ENCODE measurements around the gene KRT31.
"Not testable (repeated sequence)": the region's sequence is repeated elsewhere in the genome, so short reads cannot be mapped to it uniquely, and the experiment has no call there.

Gene KRT31

GRCh38 chr17:41428591-41429291, 31.3 kb upstream of the KRT31 start:
- Mint-ChIP-seq H3K4me1 (ENCODE audit: low read depth in 2 of 2) (peaks cover 0 to 2% of the 10 kb centered on the region in 2 donors), H3K27ac (no peak overlapping the region), H3K27me3 (peaks cover 25 to 34% of the 10 kb centered on the region in 2 donors), H3K9me3 (no peaks in the 10 kb centered on the region), H3K4me3 (no peak overlapping the region), H3K36me3 (ENCODE audit: insufficient read depth) (no peaks in the 10 kb centered on the region)
- DNase-seq = no peak
- ATAC-seq (replicated peaks) = no peak

GRCh38 chr17:41424111-41424635, 26.8 kb upstream of the KRT31 start, which contains the start of gene KRT37:
TSS of gene KRT37 (minus strand) at chr17:41424585. CDS start at chr17:41424523, 62 bp downstream.
- Mint-ChIP-seq H3K4me3 (no peak within 1 kb of the TSS), H3K27ac (peak within 1 kb of the TSS in 1 of 2 donors; percentile 78), H3K9me3 (no peaks in the 10 kb centered on the region), H3K4me1 (ENCODE audit: low read depth in 2 of 2) (no peaks in the 10 kb centered on the region), H3K27me3 (peaks cover 26 to 35% of the 10 kb centered on the region in 2 donors), H3K36me3 (ENCODE audit: insufficient read depth) (no peaks in the 10 kb centered on the region)
- ATAC-seq (replicated peaks) (no peak), DNase-seq (no peak)

GRCh38 chr17:41422586-41422985, 25.2 kb upstream of the KRT31 start:
- not testable (repeated sequence) for H3K4me1 Mint-ChIP-seq (ENCODE audit: low read depth in 2 of 2); DNase-seq; H3K27ac Mint-ChIP-seq; ATAC-seq (replicated peaks); H3K4me3 Mint-ChIP-seq; H3K9me3 Mint-ChIP-seq; H3K36me3 Mint-ChIP-seq (ENCODE audit: insufficient read depth)
- H3K27me3 Mint-ChIP-seq = peaks cover 19 to 26% of the 10 kb centered on the region in 2 donors

- H3K27ac Mint-ChIP-seq = no peak overlapping the region
Observed at GRCh38 chr17:41421617-41422016, 24.2 kb upstream of the KRT31 start.

GRCh38 chr17:41421116-41421515, 23.7 kb upstream of the KRT31 start:
- H3K4me3 Mint-ChIP-seq = no peak overlapping the region
- no peak overlapping the region for H3K27ac Mint-ChIP-seq

More at GRCh38 chr17:41421617-41422016, 24.2 kb upstream of the KRT31 start:
- DNase-seq = no peak
- Mint-ChIP-seq H3K4me1 (ENCODE audit: low read depth in 2 of 2) (peaks cover 0 to 3% of the 10 kb centered on the region in 2 donors), H3K27me3 (peaks cover 19 to 26% of the 10 kb centered on the region in 2 donors), H3K36me3 (ENCODE audit: insufficient read depth) (no peaks in the 10 kb centered on the region), H3K9me3 (no peaks in the 10 kb centered on the region), H3K4me3 (no peak overlapping the region)
- ATAC-seq (replicated peaks) = no peak

GRCh38 chr17:41420134-41420533, 22.7 kb upstream of the KRT31 start:
- DNase-seq = no peak
- no peak for ATAC-seq (replicated peaks)
- H3K4me1 Mint-ChIP-seq (ENCODE audit: low read depth in 2 of 2) = peaks cover 0 to 3% of the 10 kb centered on the region in 2 donors
- H3K4me3 Mint-ChIP-seq = no peak overlapping the region
- no peaks in the 10 kb centered on the region for H3K9me3 Mint-ChIP-seq
- H3K27me3 Mint-ChIP-seq = peaks cover 13 to 26% of the 10 kb centered on the region in 2 donors
- no peaks in the 10 kb centered on the region for H3K36me3 Mint-ChIP-seq (ENCODE audit: insufficient read depth)
- H3K27ac Mint-ChIP-seq = no peak overlapping the region

More at GRCh38 chr17:41421116-41421515, 23.7 kb upstream of the KRT31 start:
- no peak for DNase-seq
- Mint-ChIP-seq H3K27me3 (peaks cover 19 to 26% of the 10 kb centered on the region in 2 donors), H3K36me3 (ENCODE audit: insufficient read depth) (no peaks in the 10 kb centered on the region), H3K9me3 (no peaks in the 10 kb centered on the region), H3K4me1 (ENCODE audit: low read depth in 2 of 2) (peaks cover 0 to 3% of the 10 kb centered on the region in 2 donors)
- ATAC-seq (replicated peaks) = no peak

- peaks cover 0 to 3% of the 10 kb centered on the region in 2 donors for H3K4me1 Mint-ChIP-seq (ENCODE audit: low read depth in 2 of 2)
- H3K4me3 Mint-ChIP-seq = no peak overlapping the region
- DNase-seq (no peak), ATAC-seq (replicated peaks) (no peak)
- H3K27me3 Mint-ChIP-seq = peaks cover 12 to 26% of the 10 kb centered on the region in 2 donors
- H3K27ac Mint-ChIP-seq = no peak overlapping the region
- no peaks in the 10 kb centered on the region for H3K36me3 Mint-ChIP-seq (ENCODE audit: insufficient read depth)
- no peaks in the 10 kb centered on the region for H3K9me3 Mint-ChIP-seq
Observed at GRCh38 chr17:41419716-41420115, 22.3 kb upstream of the KRT31 start.

GRCh38 chr17:41418116-41418860, 20.9 kb upstream of the KRT31 start:
- Mint-ChIP-seq H3K36me3 (ENCODE audit: insufficient read depth) (no peaks in the 10 kb centered on the region), H3K27me3 (peaks cover 14 to 19% of the 10 kb centered on the region in 2 donors), H3K27ac (no peak overlapping the region), H3K4me3 (no peak overlapping the region), H3K4me1 (ENCODE audit: low read depth in 2 of 2) (peaks cover 0 to 3% of the 10 kb centered on the region in 2 donors), H3K9me3 (no peaks in the 10 kb centered on the region)
- ATAC-seq (replicated peaks) = no peak
- no peak for DNase-seq

- Mint-ChIP-seq H3K27ac (peak overlapping the region in 1 of 2 donors; percentile 44), H3K4me3 (no peak overlapping the region), H3K4me1 (ENCODE audit: low read depth in 2 of 2) (peaks cover 0 to 3% of the 10 kb centered on the region in 2 donors), H3K36me3 (ENCODE audit: insufficient read depth) (no peaks in the 10 kb centered on the region), H3K27me3 (peaks cover 8 to 13% of the 10 kb centered on the region in 2 donors), H3K9me3 (no peaks in the 10 kb centered on the region)
- DNase-seq (no peak), ATAC-seq (replicated peaks) (no peak)
Observed at GRCh38 chr17:41417576-41418015, 20.2 kb upstream of the KRT31 start.

- Mint-ChIP-seq H3K36me3 (ENCODE audit: insufficient read depth) (no peaks in the 10 kb centered on the region), H3K9me3 (no peaks in the 10 kb centered on the region), H3K27ac (peak overlapping the region in 1 of 2 donors; percentile 44), H3K4me1 (ENCODE audit: low read depth in 2 of 2) (peaks cover 0 to 3% of the 10 kb centered on the region in 2 donors), H3K4me3 (no peak overlapping the region), H3K27me3 (peaks cover 8 to 13% of the 10 kb centered on the region in 2 donors)
- no peak for DNase-seq
- no peak for ATAC-seq (replicated peaks)
Observed at GRCh38 chr17:41417127-41417526, 19.7 kb upstream of the KRT31 start.

- H3K27ac Mint-ChIP-seq = no peak overlapping the region
- H3K4me3 Mint-ChIP-seq = no peak overlapping the region
- ATAC-seq (replicated peaks) (peak; percentile 24), DNase-seq (no peak)
- peaks cover 8 to 11% of the 10 kb centered on the region in 2 donors for H3K27me3 Mint-ChIP-seq
- no peaks in the 10 kb centered on the region for H3K9me3 Mint-ChIP-seq
- no peaks in the 10 kb centered on the region for H3K36me3 Mint-ChIP-seq (ENCODE audit: insufficient read depth)
- H3K4me1 Mint-ChIP-seq (ENCODE audit: low read depth in 2 of 2) = peaks cover 0 to 3% of the 10 kb centered on the region in 2 donors
Observed at GRCh38 chr17:41416479-41416878, 19.1 kb upstream of the KRT31 start.

GRCh38 chr17:41415833-41416335, 18.5 kb upstream of the KRT31 start:
- Mint-ChIP-seq H3K4me3 (no peak overlapping the region), H3K27ac (no peak overlapping the region), H3K27me3 (peaks cover 7 to 13% of the 10 kb centered on the region in 2 donors), H3K9me3 (no peaks in the 10 kb centered on the region), H3K36me3 (ENCODE audit: insufficient read depth) (no peaks in the 10 kb centered on the region), H3K4me1 (ENCODE audit: low read depth in 2 of 2) (peaks cover 0 to 3% of the 10 kb centered on the region in 2 donors)
- DNase-seq (no peak), ATAC-seq (replicated peaks) (no peak)

- no peak for ATAC-seq (replicated peaks)
Observed at GRCh38 chr17:41415411-41415810, 18.0 kb upstream of the KRT31 start.

More at GRCh38 chr17:41415411-41415810, 18.0 kb upstream of the KRT31 start:
- Mint-ChIP-seq H3K27me3 (peaks cover 2 to 13% of the 10 kb centered on the region in 2 donors), H3K9me3 (no peaks in the 10 kb centered on the region), H3K27ac (no peak overlapping the region), H3K4me1 (ENCODE audit: low read depth in 2 of 2) (peaks cover 0 to 3% of the 10 kb centered on the region in 2 donors), H3K36me3 (ENCODE audit: insufficient read depth) (no peaks in the 10 kb centered on the region), H3K4me3 (no peak overlapping the region)
- DNase-seq = no peak

All from effector memory CD8-positive, alpha-beta T cell (primary cell).